GF-D8 (cell line): ENCODE results near the gene PTPRS.
"Not testable (repeated sequence)": the region's sequence is repeated elsewhere in the genome, so short reads cannot be mapped to it uniquely, and the experiment has no call there.

Source experiments
- DNase-seq: peaks from one replicate; lab custom pipeline; 2025; lab: John Stamatoyannopoulos, UW

Gene PTPRS

DNA sequence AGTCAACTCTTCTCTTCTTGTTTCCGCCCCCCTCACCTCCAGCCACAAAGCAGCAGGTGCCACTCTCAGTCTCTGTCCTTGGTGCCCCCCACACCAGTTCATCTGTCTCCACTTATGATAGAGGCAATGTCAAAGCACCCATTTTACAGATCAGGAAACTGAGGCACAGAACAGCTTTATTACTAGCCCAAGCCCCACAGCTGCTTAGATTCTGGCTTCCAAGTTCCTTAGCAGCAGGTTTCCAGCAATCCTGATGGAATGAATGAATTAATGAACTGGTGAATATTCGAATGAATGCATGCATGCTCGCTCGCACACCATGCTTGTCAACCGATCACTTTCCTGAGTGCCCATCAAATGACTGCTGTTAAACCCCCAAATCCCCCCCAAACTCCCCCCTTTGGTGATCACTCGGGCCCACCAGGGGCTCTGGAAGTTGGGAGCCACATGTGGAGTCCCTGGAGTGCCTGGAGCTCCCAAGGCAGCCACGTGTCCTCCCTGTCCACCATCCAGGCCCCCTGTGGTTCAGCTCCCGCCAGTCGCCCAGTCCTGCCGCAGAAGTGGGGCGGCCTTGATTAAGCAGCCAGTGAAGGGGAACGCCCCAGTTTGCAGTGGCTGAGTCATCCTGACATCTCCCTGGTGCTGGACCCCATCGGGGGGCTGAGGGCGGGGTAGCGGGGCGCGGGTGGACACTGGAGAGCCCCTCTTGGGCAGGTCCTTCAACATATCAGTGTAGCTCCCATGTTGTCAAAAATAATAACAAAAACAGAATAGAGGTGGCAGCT, 6.8 kb downstream of the PTPRS start:
- DNase-seq, result no peak

DNA sequence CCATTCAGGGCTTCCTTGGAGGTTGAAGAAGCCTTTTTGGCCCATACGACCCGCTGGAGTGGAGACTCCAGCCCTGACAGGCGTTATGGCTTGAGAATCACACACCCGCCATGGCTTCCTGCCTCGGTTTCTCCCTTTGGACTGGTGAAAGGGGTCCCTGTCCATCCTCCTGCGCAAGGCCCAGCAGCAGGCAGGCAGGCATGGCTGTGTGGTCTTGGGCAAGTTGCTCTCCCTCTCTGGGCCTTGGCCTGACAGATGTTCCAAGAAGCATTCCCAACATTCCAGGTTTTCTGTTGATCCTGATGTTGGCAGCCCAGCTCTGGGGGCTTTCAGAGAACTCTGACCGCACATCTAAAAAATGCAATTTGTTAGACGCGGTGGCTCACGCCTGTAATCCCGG, 8.1 kb downstream of the PTPRS start:
- DNase-seq, result no peak

DNA sequence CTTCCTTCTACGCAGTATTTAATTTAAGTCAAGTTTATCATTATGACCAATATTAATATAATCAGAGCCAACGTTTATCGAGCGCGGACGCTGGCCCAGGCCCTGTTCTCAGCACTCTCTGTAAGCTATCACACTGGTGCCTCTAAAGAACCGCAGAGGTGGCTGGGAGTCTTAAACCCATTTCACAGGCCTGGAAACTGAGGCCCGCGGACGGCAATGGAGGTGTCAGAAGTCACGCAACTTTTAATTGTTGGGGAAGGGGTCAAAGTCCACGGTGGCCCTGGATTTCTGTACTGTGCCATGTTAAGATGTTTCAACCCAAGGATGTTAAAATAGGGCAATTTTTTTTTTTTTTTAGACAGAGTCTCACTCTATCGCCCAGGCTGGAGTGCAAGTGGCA, 8.8 kb downstream of the PTPRS start:
- no peak for DNase-seq

DNA sequence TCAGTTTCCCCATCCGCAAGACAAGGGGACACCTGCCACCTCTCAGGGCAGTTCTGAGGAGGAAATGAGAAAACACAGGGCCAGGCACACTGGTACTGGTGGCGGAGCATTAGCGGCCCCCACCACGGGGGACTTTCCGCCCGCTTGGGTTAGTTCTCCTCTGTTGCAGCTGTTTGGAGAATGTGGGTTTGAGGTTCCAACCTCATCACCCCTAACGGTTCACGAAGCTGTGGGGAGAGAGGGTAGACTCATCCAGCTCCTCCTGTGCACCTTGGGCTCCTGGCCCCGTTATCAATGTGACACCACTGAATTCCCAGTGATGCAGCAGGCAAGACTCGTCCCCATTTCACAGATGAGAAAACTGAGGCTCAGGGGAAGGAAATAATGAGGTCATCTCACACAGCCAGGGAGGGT, 10.3 kb downstream of the PTPRS start:
- DNase-seq, result no peak

DNA sequence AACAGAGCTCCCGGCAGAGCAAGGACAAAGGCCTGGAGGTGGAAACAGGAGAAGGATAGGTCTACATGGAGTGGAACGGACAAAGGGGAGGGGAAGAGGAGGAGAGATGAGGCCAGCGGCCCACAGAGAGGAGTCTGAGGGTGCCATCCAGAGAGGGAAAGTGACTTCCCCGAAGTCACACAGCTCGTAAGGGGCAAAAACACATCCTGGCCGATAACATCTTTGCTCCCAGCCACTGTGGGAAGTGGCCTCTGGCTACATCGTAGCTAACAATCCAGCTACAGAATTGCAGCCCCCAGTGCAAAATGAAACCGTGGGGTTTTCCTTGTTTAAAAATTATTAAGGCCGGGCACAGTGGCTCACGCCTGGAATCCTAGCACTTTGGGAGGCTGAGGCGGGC, 11.5 kb downstream of the PTPRS start:
- no peak for DNase-seq

DNA sequence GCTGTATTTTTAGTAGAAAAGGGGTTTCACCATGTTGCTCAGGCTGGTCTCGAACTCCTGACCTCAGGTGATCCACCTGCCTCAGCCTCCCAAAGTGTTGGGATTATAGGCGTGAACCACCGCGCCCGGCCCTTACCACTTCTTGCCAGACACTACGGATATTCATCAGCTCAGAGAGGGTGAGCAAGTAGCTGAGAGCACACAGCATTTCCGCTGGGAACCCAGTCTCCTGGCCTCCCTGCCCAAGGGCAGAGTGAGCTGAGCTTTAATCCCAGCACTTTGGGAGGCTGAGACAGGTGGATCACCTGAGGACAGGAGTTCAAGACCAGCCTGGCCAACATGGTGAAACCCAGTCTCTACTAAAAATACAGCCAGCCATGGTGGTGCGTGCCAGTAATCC, 12.2 kb downstream of the PTPRS start:
- DNase-seq, result not testable (repeated sequence)

DNA sequence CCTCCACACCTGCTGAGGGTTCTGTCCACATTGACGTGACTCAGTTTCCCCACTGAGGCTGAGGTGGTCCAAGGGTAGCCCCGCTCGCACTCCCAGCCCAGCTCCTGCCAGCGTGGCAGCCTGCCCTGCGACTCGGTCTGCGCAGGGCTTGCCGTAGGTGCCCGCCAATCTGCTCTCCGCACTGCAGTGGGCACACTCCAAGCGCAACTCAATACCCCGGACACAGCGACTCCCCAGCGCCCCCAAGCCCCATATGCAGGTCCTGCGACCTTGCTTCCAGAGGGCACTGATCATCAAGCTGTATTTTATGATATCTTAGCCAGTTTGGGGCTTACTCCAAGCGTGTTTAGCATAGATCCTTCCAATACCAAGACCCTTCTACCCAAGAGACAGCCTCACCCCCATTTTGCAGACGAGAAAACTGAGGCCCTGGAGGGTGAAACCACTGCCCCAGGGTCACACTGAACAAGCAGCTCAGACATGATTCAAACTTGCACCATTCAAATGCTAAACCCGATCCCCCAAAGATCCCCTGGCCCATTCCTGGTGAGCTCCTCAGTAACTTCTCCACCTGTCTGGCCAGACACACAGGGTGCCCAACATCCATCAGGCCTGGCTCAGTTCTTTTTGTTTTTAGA, 13.5 kb downstream of the PTPRS start:
- no peak for DNase-seq

DNA sequence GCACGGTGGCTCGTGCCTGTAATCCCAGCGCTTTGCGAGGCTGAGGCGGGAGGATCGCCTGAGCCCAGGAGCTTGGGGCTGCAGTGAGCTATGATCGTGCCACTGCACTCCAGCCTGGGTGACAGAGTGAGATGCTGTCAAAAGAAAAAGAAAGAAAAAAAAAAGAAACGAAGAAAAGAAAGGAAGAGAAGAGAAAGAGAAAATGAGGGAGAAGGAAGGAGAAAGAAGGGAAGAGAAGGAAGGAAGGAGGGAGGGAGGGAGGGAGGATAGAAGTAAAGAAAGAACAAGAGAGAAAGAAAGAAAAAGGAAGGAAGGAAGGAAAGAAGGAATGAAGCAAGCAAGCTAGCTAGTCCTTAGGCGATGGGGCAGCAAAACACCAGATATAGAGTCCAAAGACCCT, 14.1 kb downstream of the PTPRS start:
- DNase-seq, result no peak

- DNase-seq, result no peak
These were observed 15.7 kb downstream of the PTPRS start for GRCh38 chr19:5324947-5325346.

- DNase-seq, result no peak
These were observed 17.2 kb downstream of the PTPRS start for GRCh38 chr19:5323475-5323811.

GRCh38 chr19:5321851-5322681, 18.5 kb downstream of the PTPRS start:
- DNase-seq, result no peak

GRCh38 chr19:5321066-5321642, 19.5 kb downstream of the PTPRS start:
- no peak for DNase-seq

DNA sequence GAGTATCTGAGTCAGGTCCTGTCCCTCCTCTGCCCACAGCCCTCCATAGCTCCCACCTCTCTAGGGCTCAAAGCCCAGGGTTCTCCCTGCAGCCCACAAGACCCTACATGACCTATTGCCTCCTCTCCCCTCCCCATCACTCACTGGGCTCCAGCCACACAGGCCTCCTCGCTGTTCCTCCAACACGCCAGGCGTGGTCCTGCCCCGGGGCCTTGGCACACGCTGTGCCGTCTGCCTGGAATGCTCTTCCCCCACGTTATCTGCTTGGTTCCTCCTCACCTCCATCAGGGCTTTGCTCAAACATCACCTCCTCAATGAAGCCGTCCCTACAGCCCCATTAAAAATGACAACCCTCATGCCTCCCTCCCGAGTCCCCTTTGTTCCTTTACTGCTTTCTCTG, 21.1 kb downstream of the PTPRS start:
- no peak for DNase-seq

DNA sequence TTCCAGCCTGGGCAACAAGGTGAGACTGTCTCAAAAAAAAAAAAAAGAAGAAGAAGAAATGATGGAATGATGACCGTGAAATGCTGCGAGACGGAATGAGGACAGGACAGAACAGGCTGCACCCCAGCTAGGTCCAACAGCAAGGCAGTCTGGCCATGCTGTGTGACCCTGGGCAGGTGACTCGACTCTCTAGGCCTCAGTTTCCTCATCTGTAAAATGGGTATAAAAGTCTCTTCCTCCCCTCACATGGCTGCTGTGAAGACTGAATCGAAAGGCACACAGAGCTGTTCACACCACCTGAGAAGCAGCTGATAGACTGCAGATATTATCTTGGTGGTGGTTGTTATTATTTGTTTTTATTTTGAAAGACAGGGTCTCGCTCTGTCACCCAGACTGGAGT, 22.3 kb downstream of the PTPRS start:
- DNase-seq, result no peak

- DNase-seq, result no peak
These were observed 23.3 kb downstream of the PTPRS start for GRCh38 chr19:5317321-5317720.

DNA sequence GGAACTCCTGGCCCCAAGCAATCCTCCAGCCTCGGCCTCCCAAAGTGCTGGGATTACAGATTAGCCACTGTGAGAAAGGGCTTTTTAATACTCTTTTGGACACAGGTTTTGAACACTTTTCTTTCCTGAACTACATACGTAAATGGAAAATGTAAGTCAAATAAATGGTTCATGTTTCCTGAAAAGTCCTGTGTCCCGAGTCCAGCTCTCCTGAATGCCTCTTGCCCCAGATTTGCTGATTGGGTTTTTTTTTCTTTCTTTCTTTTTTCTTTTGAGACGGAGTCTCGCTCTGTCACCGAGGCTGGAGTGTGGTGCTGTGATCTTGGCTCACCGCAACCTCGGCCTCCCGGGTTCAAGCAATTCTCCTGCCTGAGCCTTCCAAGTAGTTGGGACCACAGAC, 24.5 kb downstream of the PTPRS start:
- DNase-seq, result no peak

- DNase-seq, result no peak
These were observed 25.7 kb downstream of the PTPRS start for GRCh38 chr19:5314907-5315298.

- DNase-seq, result no peak
These were observed 26.4 kb downstream of the PTPRS start for GRCh38 chr19:5314012-5314906.

DNA sequence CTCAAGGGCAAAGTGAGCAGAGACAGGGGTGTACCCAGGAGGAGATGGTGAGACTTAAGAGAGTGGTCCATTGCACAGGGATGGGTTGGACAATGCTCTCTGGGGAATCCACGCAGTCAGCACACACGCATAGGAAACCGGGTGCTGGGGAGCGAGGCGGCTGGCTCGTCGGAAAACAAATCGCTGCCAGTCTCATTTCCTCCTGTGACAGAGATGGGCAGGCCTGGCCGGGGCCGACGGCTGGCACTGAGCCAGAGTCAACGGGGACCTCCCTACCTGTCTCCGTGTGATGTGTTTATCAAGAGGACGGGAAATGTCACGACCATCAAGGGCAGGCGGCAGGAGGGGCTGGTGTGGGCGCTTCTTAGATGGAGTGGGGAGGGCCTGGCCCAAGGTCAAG, 27.3 kb downstream of the PTPRS start:
- DNase-seq, result no peak

DNA sequence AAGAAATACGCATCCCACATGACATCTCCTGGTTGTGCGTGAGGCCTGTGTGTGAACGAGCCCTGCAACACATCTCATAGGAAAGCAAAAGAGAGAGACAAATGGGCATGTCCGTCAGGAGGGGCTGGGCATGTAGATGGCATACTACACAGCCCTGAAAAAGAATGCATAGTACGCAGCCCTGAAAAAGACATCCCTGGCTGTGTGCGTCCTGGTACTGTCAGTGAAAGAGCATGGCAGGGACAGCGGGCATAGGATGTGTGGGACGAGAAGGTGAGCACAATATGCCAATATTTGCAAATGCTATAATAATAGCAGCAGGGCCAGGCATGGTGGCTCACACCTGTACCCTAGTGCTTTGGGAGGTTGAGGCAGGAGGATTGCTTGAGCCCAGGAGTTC, 28.6 kb downstream of the PTPRS start:
- no peak for DNase-seq

GRCh38 chr19:5309438-5310204, 31.0 kb downstream of the PTPRS start:
- DNase-seq, result no peak
